ENCODE data around the gene USP54. TPM values are rescaled to one million over a fixed set of nuclear protein-coding genes. Genes with fewer than 3 reads are reported as not detected.

The USP54 gene
- total RNA-seq, 1 donor from 2014 or later: 9.4 TPM

- Mint-ChIP-seq H3K4me1 (ENCODE audit: unreplicated experiment) (no peaks in the 10 kb centered on the region), H3K36me3 (ENCODE audit: unreplicated experiment) (no peaks in the 10 kb centered on the region), H3K27me3 (ENCODE audit: unreplicated experiment) (no peaks in the 10 kb centered on the region), H3K9me3 (ENCODE audit: unreplicated experiment) (no peaks in the 10 kb centered on the region), H3K4me3 (ENCODE audit: unreplicated experiment) (no peak overlapping the region), H3K27ac (ENCODE audit: unreplicated experiment) (no peak overlapping the region)
- no peak for DNase-seq (ENCODE audit: extremely low spot score, unreplicated experiment)
- TF ChIP-seq, protein P1, sequence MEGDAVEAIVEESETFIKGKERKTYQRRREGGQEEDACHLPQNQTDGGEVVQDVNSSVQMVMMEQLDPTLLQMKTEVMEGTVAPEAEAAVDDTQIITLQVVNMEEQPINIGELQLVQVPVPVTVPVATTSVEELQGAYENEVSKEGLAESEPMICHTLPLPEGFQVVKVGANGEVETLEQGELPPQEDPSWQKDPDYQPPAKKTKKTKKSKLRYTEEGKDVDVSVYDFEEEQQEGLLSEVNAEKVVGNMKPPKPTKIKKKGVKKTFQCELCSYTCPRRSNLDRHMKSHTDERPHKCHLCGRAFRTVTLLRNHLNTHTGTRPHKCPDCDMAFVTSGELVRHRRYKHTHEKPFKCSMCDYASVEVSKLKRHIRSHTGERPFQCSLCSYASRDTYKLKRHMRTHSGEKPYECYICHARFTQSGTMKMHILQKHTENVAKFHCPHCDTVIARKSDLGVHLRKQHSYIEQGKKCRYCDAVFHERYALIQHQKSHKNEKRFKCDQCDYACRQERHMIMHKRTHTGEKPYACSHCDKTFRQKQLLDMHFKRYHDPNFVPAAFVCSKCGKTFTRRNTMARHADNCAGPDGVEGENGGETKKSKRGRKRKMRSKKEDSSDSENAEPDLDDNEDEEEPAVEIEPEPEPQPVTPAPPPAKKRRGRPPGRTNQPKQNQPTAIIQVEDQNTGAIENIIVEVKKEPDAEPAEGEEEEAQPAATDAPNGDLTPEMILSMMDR (IDR thresholded peaks at IDR 0.05): no peak
These were observed 81.4 kb downstream of the USP54 start for GRCh38 chr10:73509695-73510094.

DNA sequence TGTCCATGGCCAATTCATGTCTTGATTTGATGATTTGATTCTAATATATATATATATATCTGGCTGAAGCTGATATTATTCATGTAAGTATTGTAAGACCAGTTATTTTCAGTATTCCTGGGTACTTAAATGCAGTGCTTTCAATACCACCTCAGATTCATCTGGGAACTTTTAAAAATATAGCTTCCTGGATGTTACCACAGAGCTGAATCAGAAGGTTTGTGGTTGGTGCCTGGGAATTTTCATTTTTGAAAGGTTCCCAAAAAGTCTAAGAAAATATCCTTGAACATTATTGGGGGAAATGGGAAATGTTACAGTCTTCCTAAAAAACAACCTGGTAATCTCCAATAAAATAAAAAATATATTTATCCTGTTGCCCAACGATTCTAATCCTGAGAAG, 84.7 kb downstream of the USP54 start:
- TF ChIP-seq, protein P1 (IDR thresholded peaks at IDR 0.05): no peak
- Mint-ChIP-seq H3K4me1 (ENCODE audit: unreplicated experiment) (no peaks in the 10 kb centered on the region), H3K36me3 (ENCODE audit: unreplicated experiment) (no peaks in the 10 kb centered on the region), H3K27ac (ENCODE audit: unreplicated experiment) (no peak overlapping the region), H3K27me3 (ENCODE audit: unreplicated experiment) (no peaks in the 10 kb centered on the region), H3K9me3 (ENCODE audit: unreplicated experiment) (no peaks in the 10 kb centered on the region), H3K4me3 (ENCODE audit: unreplicated experiment) (no peak overlapping the region)
- no peak for DNase-seq (ENCODE audit: extremely low spot score, unreplicated experiment)

DNA sequence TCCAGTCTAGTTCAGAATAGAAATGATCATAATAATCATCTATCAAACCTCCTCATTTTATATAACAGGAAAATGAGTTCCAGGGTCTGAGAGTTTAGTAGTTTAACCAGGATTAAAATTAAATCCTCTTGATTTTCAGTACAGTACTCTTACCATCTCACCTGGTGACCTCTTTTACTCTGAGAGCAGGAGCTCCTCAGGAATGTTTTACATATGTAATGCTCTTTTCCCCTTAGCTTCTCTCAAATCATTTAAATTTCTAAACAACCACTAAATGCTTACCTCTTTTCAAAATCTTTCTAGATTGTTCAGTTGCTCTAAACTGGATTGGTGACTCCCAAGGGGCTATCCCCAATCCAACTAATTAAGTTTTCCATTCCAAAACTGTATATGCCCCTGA, 85.1 kb downstream of the USP54 start:
- Mint-ChIP-seq H3K4me1 (ENCODE audit: unreplicated experiment) (no peaks in the 10 kb centered on the region), H3K27me3 (ENCODE audit: unreplicated experiment) (no peaks in the 10 kb centered on the region), H3K4me3 (ENCODE audit: unreplicated experiment) (no peak overlapping the region), H3K36me3 (ENCODE audit: unreplicated experiment) (no peaks in the 10 kb centered on the region), H3K27ac (ENCODE audit: unreplicated experiment) (no peak overlapping the region), H3K9me3 (ENCODE audit: unreplicated experiment) (no peaks in the 10 kb centered on the region)
- TF ChIP-seq, protein P1 (IDR thresholded peaks at IDR 0.05): no peak
- no peak for DNase-seq (ENCODE audit: extremely low spot score, unreplicated experiment)

GRCh38 chr10:73503037-73503436, 88.1 kb downstream of the USP54 start:
- Mint-ChIP-seq H3K27ac (ENCODE audit: unreplicated experiment) (no peak overlapping the region), H3K4me1 (ENCODE audit: unreplicated experiment) (no peaks in the 10 kb centered on the region), H3K36me3 (ENCODE audit: unreplicated experiment) (no peaks in the 10 kb centered on the region), H3K4me3 (ENCODE audit: unreplicated experiment) (no peak overlapping the region), H3K27me3 (ENCODE audit: unreplicated experiment) (no peaks in the 10 kb centered on the region), H3K9me3 (ENCODE audit: unreplicated experiment) (no peaks in the 10 kb centered on the region)
- TF ChIP-seq, protein P1 (IDR thresholded peaks at IDR 0.05): no peak
- no peak for DNase-seq (ENCODE audit: extremely low spot score, unreplicated experiment)

GRCh38 chr10:73501651-73502050, 89.5 kb downstream of the USP54 start:
- Mint-ChIP-seq H3K27ac (ENCODE audit: unreplicated experiment) (no peak overlapping the region), H3K4me1 (ENCODE audit: unreplicated experiment) (peaks cover 4% of the 10 kb centered on the region), H3K27me3 (ENCODE audit: unreplicated experiment) (no peaks in the 10 kb centered on the region), H3K36me3 (ENCODE audit: unreplicated experiment) (no peaks in the 10 kb centered on the region), H3K9me3 (ENCODE audit: unreplicated experiment) (no peaks in the 10 kb centered on the region), H3K4me3 (ENCODE audit: unreplicated experiment) (no peak overlapping the region)
- DNase-seq (ENCODE audit: extremely low spot score, unreplicated experiment): no peak
- TF ChIP-seq, protein P1 (IDR thresholded peaks at IDR 0.05): no peak

All from osteocyte (in vitro differentiated cells).